ENCODE results near the gene VWA3A. TPM values are rescaled to one million over a fixed set of nuclear protein-coding genes. Genes with fewer than 3 reads are reported as not detected.
A peak's percentile ranks its signal among the peaks of the same experiment; 100 is the strongest.
"Not testable (repeated sequence)": the region's sequence is repeated elsewhere in the genome, so short reads cannot be mapped to it uniquely, and the experiment has no call there.

The VWA3A gene
- total RNA-seq, 1 donor from 2014 or later, result 12.3 TPM

- ATAC-seq (peak; percentile 12 to 49), DNase-seq (no peak)
- no peaks in the 10 kb centered on the region for H3K9me3 ChIP-seq
- no peak overlapping the region for H3K27ac ChIP-seq
- no peak for TF ChIP-seq CTCF (IDR thresholded peaks at IDR 0.05)
- no peaks in the 10 kb centered on the region for H3K27me3 ChIP-seq (ENCODE audit: low read depth)
- intact Hi-C loops (cut with DNase I), result no loop called here
- no peaks in the 10 kb centered on the region for H3K36me3 ChIP-seq
- H3K4me3 ChIP-seq, result no peak overlapping the region
- no peaks in the 10 kb centered on the region for H3K4me1 ChIP-seq
These were observed 30.8 kb downstream of the VWA3A start for GRCh38 chr16:22123146-22123545.

DNA sequence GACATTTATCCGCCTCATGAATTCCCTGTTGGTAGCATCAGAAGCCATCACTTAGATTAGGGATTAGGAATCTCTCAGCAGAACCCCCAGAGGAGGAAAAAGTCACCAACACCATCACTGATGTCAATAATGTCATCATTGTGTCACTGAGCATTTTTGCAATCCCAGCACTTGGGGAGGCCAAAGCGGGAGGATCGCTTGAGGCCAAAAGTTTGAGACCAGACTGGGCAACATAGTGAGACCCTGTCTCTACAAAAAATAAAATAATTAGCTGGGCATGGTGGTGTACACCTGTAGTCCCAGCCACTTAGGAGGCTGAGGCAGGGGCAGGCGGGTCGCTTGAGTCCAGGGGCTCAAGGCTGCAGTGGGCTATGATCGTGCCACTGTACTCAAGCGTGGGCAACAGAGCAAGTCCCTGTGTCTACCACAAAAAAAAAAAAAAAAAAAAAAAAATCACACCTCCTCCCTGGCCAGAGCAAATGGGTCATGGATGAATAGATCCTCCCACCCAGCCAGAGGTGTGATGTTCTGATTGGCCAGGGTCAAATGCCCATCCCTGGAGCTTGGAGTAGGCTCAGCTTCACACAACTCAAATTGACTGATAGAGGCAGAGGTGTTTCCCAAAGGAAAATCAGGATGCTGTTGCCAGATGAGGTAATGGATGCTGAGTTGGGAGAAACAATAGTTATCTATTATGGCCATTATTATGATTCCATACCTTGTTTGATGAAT lies 31.6 kb downstream of the VWA3A start:
- DNase-seq (no peak), ATAC-seq (no peak)
- no peak for TF ChIP-seq CTCF (IDR thresholded peaks at IDR 0.05)
- no peaks in the 10 kb centered on the region for H3K27me3 ChIP-seq (ENCODE audit: low read depth)
- H3K4me1 ChIP-seq, result no peaks in the 10 kb centered on the region
- no peak overlapping the region for H3K27ac ChIP-seq
- intact Hi-C loops (cut with DNase I), result no loop called here
- no peak overlapping the region for H3K4me3 ChIP-seq
- no peaks in the 10 kb centered on the region for H3K9me3 ChIP-seq
- H3K36me3 ChIP-seq, result no peaks in the 10 kb centered on the region

DNA sequence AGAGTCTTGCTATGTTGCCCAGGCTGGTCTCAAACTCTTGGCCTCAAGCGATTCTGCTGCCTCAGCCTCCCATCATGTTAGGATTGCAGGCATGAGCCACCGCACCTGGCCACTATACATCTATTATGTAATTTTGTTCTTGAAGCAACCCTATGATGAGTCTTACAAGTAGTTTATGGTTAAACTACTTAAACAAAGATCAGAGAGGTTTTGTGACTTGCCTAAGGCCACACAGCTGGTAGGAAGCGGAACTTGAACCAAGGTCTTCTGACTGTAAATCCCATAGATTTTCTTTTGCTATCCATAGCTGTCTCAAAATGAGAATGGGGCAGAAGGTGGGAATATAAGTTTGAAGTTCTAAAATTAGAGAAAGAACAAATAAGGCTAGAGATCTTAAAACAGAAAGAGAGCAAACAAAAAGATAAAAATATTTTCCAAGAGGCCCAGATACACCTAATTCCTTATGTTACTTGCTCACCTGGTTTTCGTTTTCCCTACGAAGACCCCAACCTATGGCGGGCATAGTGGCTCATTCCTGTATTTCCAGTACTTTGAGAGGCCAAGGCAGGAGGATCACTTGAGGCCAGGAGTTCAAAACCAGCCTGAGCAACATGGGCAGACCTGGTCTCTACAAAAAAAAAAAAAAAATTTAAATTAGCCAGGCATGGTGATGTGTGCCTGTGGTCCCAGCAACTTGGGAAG lies 32.4 kb downstream of the VWA3A start:
- Histone ChIP-seq H3K4me1 (no peaks in the 10 kb centered on the region), H3K4me3 (no peak overlapping the region), H3K36me3 (no peaks in the 10 kb centered on the region), H3K27ac (no peak overlapping the region), H3K27me3 (ENCODE audit: low read depth) (no peaks in the 10 kb centered on the region), H3K9me3 (no peaks in the 10 kb centered on the region)
- no peak for DNase-seq
- ATAC-seq, result no peak
- intact Hi-C loops (cut with DNase I), result no loop called here
- TF ChIP-seq CTCF (IDR thresholded peaks at IDR 0.05), result no peak

- intact Hi-C loops (cut with DNase I), result no loop called here
- no peak overlapping the region for H3K27ac ChIP-seq
- TF ChIP-seq CTCF (IDR thresholded peaks at IDR 0.05), result no peak
- H3K9me3 ChIP-seq, result no peaks in the 10 kb centered on the region
- H3K4me3 ChIP-seq, result no peak overlapping the region
- no peaks in the 10 kb centered on the region for H3K4me1 ChIP-seq
- ATAC-seq (no peak), DNase-seq (no peak)
- H3K27me3 ChIP-seq (ENCODE audit: low read depth), result no peaks in the 10 kb centered on the region
- no peaks in the 10 kb centered on the region for H3K36me3 ChIP-seq
These were observed 33.8 kb downstream of the VWA3A start for GRCh38 chr16:22126037-22126558.

DNA sequence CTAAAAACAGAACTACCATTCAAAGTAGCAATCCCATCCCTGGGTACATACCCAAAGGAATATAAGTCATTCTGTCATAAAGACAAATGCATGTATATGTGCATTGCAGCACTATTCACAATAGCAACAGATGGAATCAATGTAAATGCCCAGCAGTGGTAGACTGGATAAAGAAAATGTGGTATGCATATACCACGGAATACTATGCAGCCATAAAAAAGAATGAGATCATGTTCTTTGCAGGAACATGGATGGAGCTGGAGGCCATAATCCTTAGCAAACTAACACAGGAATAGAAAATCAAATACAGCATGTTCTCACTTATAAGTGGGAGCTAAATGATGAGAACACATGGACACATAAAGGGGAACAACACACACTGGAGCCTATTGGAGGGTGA lies 36.2 kb downstream of the VWA3A start:
- H3K36me3 ChIP-seq; H3K4me1 ChIP-seq; intact Hi-C loops (cut with DNase I); H3K27me3 ChIP-seq (ENCODE audit: low read depth); ATAC-seq; H3K27ac ChIP-seq; H3K4me3 ChIP-seq; H3K9me3 ChIP-seq; DNase-seq: not testable (repeated sequence)

GRCh38 chr16:22130528-22130927 lies 38.2 kb downstream of the VWA3A start:
- Histone ChIP-seq H3K27me3 (ENCODE audit: low read depth) (no peaks in the 10 kb centered on the region), H3K4me3 (no peak overlapping the region), H3K4me1 (no peaks in the 10 kb centered on the region), H3K36me3 (no peaks in the 10 kb centered on the region), H3K27ac (no peak overlapping the region), H3K9me3 (no peaks in the 10 kb centered on the region)
- TF ChIP-seq CTCF (IDR thresholded peaks at IDR 0.05), result no peak
- no peak for DNase-seq
- ATAC-seq, result no peak
- intact Hi-C loops (cut with DNase I), result no loop called here

Data from lower lobe of right lung (tissue), 2 donors.